GM18505 (cell line): Measurements from ENCODE around the gene FAM151A.

ENCODE experiments used
- ATAC-seq: cut with Tn5 transposase; IDR thresholded peaks from one replicate; pipeline ENCODE4 v1.9.1; 2021; ENCODE audit not compliant: unreplicated experiment
- POLR2A ChIP-seq: IDR thresholded peaks from 4 replicates; pipeline ENCODE4 v1.6.1; 2011; ENCODE audit warnings: borderline replicate concordance; ENCODE audit not compliant: insufficient read depth, insufficient read length; ENCODE audit errors: extremely low read depth

FAM151A gene

GRCh38 chr1:54603241-54603640 lies 20.1 kb downstream of the FAM151A start:
- TF ChIP-seq POLR2A = no peak
- no peak for ATAC-seq

GRCh38 chr1:54602554-54602953 lies 20.8 kb downstream of the FAM151A start:
- ATAC-seq = no peak
- no peak for TF ChIP-seq POLR2A

- no peak for TF ChIP-seq POLR2A
- no peak for ATAC-seq
Observed at GRCh38 chr1:54601730-54602129, 21.6 kb downstream of the FAM151A start.

- no peak for TF ChIP-seq POLR2A
- no peak for ATAC-seq
Observed at GRCh38 chr1:54600947-54601721, 22.2 kb downstream of the FAM151A start.

GRCh38 chr1:54599211-54599823 lies 24.0 kb downstream of the FAM151A start:
- ATAC-seq = no peak
- TF ChIP-seq POLR2A = no peak

GRCh38 chr1:54597455-54598030 lies 25.8 kb downstream of the FAM151A start:
- ATAC-seq = no peak

GRCh38 chr1:54596756-54597155 lies 26.6 kb downstream of the FAM151A start:
- TF ChIP-seq POLR2A = no peak
- ATAC-seq = no peak

More at GRCh38 chr1:54597455-54598030, 25.8 kb downstream of the FAM151A start:
- TF ChIP-seq POLR2A = no peak

GRCh38 chr1:54595956-54596498 lies 27.3 kb downstream of the FAM151A start:
- TF ChIP-seq POLR2A = no peak
- no peak for ATAC-seq

GRCh38 chr1:54594463-54594862 lies 28.9 kb downstream of the FAM151A start:
- TF ChIP-seq POLR2A = no peak
- ATAC-seq = no peak

GRCh38 chr1:54593571-54594160 lies 29.7 kb downstream of the FAM151A start:
- no peak for TF ChIP-seq POLR2A

GRCh38 chr1:54591127-54591756 lies 32.1 kb downstream of the FAM151A start:
- ATAC-seq = no peak
- TF ChIP-seq POLR2A = no peak

More at GRCh38 chr1:54593571-54594160, 29.7 kb downstream of the FAM151A start:
- ATAC-seq = no peak

GRCh38 chr1:54588377-54588776 lies 34.9 kb downstream of the FAM151A start:
- no peak for TF ChIP-seq POLR2A
- no peak for ATAC-seq

GRCh38 chr1:54585181-54586066 lies 37.9 kb downstream of the FAM151A start:
- ATAC-seq = no peak
- no peak for TF ChIP-seq POLR2A

GRCh38 chr1:54584575-54584974 lies 38.8 kb downstream of the FAM151A start:
- ATAC-seq = no peak
- TF ChIP-seq POLR2A = no peak
